ENCODE results near the gene MRPL17. TPM values are rescaled to one million over a fixed set of nuclear protein-coding genes. Genes with fewer than 3 reads are reported as not detected.
A peak's percentile ranks its signal among the peaks of the same experiment; 100 is the strongest.

MRPL17 gene
- total and polyA plus RNA-seq, 2 donors, result 42.2 to 43.8 TPM

GRCh38 chr11:6674219-6674597 is 8.9 kb downstream of the MRPL17 start:
- DNase-seq (ENCODE audit: low read depth in 6 of 9, low spot score in 9 of 9), result no peak
- Histone ChIP-seq H3K4me1 (ENCODE audit: control insufficient read depth in 2 of 2, insufficient read depth in 2 of 2, low read length in 2 of 2) (peaks cover 0 to 8% of the 10 kb centered on the region in 2 donors), H3K27me3 (ENCODE audit: control insufficient read depth in 2 of 2, insufficient read depth in 1 of 2, low read length in 1 of 2) (no peaks in the 10 kb centered on the region), H3K4me3 (ENCODE audit: low read length in 2 of 2) (no peak overlapping the region), H3K27ac (ENCODE audit: low read depth in 1 of 2, low read length in 1 of 2) (no peak overlapping the region), H3K36me3 (ENCODE audit: control insufficient read depth in 2 of 2, insufficient read depth in 2 of 2, low read length in 1 of 2) (no peaks in the 10 kb centered on the region), H3K9me3 (ENCODE audit: control insufficient read depth in 2 of 2, insufficient read depth in 1 of 2, low read length in 1 of 2) (no peaks in the 10 kb centered on the region)
- WGBS, result 97% methylated on average over 1 of the region's 1 CpG

- no peaks in the 10 kb centered on the region for H3K9me3 ChIP-seq (ENCODE audit: control insufficient read depth in 2 of 2, insufficient read depth in 1 of 2, low read length in 1 of 2)
- H3K4me1 ChIP-seq (ENCODE audit: control insufficient read depth in 2 of 2, insufficient read depth in 2 of 2, low read length in 2 of 2), result peaks cover 0 to 8% of the 10 kb centered on the region in 2 donors
- no peaks in the 10 kb centered on the region for H3K36me3 ChIP-seq (ENCODE audit: control insufficient read depth in 2 of 2, insufficient read depth in 2 of 2, low read length in 1 of 2)
- no peak overlapping the region for H3K27ac ChIP-seq (ENCODE audit: low read depth in 1 of 2, low read length in 1 of 2)
- no peaks in the 10 kb centered on the region for H3K27me3 ChIP-seq (ENCODE audit: control insufficient read depth in 2 of 2, insufficient read depth in 1 of 2, low read length in 1 of 2)
- no peak for DNase-seq (ENCODE audit: low read depth in 6 of 9, low spot score in 9 of 9)
- H3K4me3 ChIP-seq (ENCODE audit: low read length in 2 of 2), result no peak overlapping the region
Measured at GRCh38 chr11:6673523-6674218, 9.5 kb downstream of the MRPL17 start.

- WGBS, result 61% methylated on average over 2 of the region's 2 CpGs
Measured at GRCh38 chr11:6671991-6672390, 11.1 kb downstream of the MRPL17 start.

GRCh38 chr11:6670202-6670830 is 12.8 kb downstream of the MRPL17 start:
- Histone ChIP-seq H3K27ac (ENCODE audit: low read depth in 1 of 2, low read length in 1 of 2) (no peak overlapping the region), H3K4me1 (ENCODE audit: control insufficient read depth in 2 of 2, insufficient read depth in 2 of 2, low read length in 2 of 2) (peaks cover 3 to 8% of the 10 kb centered on the region in 2 donors), H3K36me3 (ENCODE audit: control insufficient read depth in 2 of 2, insufficient read depth in 2 of 2, low read length in 1 of 2) (no peaks in the 10 kb centered on the region), H3K9me3 (ENCODE audit: control insufficient read depth in 2 of 2, insufficient read depth in 1 of 2, low read length in 1 of 2) (no peaks in the 10 kb centered on the region), H3K27me3 (ENCODE audit: control insufficient read depth in 2 of 2, insufficient read depth in 1 of 2, low read length in 1 of 2) (no peaks in the 10 kb centered on the region), H3K4me3 (ENCODE audit: low read length in 2 of 2) (no peak overlapping the region)
- no peak for DNase-seq (ENCODE audit: low read depth in 6 of 9, low spot score in 9 of 9)
- 76% methylated on average over 6 of the region's 6 CpGs for WGBS

More at GRCh38 chr11:6671991-6672390, 11.1 kb downstream of the MRPL17 start:
- Histone ChIP-seq H3K4me1 (ENCODE audit: control insufficient read depth in 2 of 2, insufficient read depth in 2 of 2, low read length in 2 of 2) (peaks cover 3 to 8% of the 10 kb centered on the region in 2 donors), H3K9me3 (ENCODE audit: control insufficient read depth in 2 of 2, insufficient read depth in 1 of 2, low read length in 1 of 2) (no peaks in the 10 kb centered on the region), H3K4me3 (ENCODE audit: low read length in 2 of 2) (no peak overlapping the region), H3K27me3 (ENCODE audit: control insufficient read depth in 2 of 2, insufficient read depth in 1 of 2, low read length in 1 of 2) (no peaks in the 10 kb centered on the region), H3K36me3 (ENCODE audit: control insufficient read depth in 2 of 2, insufficient read depth in 2 of 2, low read length in 1 of 2) (no peaks in the 10 kb centered on the region), H3K27ac (ENCODE audit: low read depth in 1 of 2, low read length in 1 of 2) (no peak overlapping the region)
- DNase-seq (ENCODE audit: low read depth in 6 of 9, low spot score in 9 of 9), result no peak

- 63% methylated on average over 3 of the region's 3 CpGs for WGBS
- peaks cover 3 to 8% of the 10 kb centered on the region in 2 donors for H3K4me1 ChIP-seq (ENCODE audit: control insufficient read depth in 2 of 2, insufficient read depth in 2 of 2, low read length in 2 of 2)
- no peaks in the 10 kb centered on the region for H3K36me3 ChIP-seq (ENCODE audit: control insufficient read depth in 2 of 2, insufficient read depth in 2 of 2, low read length in 1 of 2)
- H3K9me3 ChIP-seq (ENCODE audit: control insufficient read depth in 2 of 2, insufficient read depth in 1 of 2, low read length in 1 of 2), result no peaks in the 10 kb centered on the region
- no peak overlapping the region for H3K4me3 ChIP-seq (ENCODE audit: low read length in 2 of 2)
- peak in 2 of 9 donors; percentile 37 to 58 for DNase-seq (ENCODE audit: low read depth in 6 of 9, low spot score in 9 of 9)
- H3K27ac ChIP-seq (ENCODE audit: low read depth in 1 of 2, low read length in 1 of 2), result no peak overlapping the region
- H3K27me3 ChIP-seq (ENCODE audit: control insufficient read depth in 2 of 2, insufficient read depth in 1 of 2, low read length in 1 of 2), result no peaks in the 10 kb centered on the region
Measured at GRCh38 chr11:6667733-6668374, 15.3 kb downstream of the MRPL17 start.

- 90% methylated on average over 4 of the region's 4 CpGs for WGBS
- H3K4me1 ChIP-seq (ENCODE audit: control insufficient read depth in 2 of 2, insufficient read depth in 2 of 2, low read length in 2 of 2), result peaks cover 3 to 8% of the 10 kb centered on the region in 2 donors
- H3K27ac ChIP-seq (ENCODE audit: low read depth in 1 of 2, low read length in 1 of 2), result no peak overlapping the region
- H3K4me3 ChIP-seq (ENCODE audit: low read length in 2 of 2), result no peak overlapping the region
- H3K36me3 ChIP-seq (ENCODE audit: control insufficient read depth in 2 of 2, insufficient read depth in 2 of 2, low read length in 1 of 2), result no peaks in the 10 kb centered on the region
- DNase-seq (ENCODE audit: low read depth in 6 of 9, low spot score in 9 of 9), result no peak
- no peaks in the 10 kb centered on the region for H3K9me3 ChIP-seq (ENCODE audit: control insufficient read depth in 2 of 2, insufficient read depth in 1 of 2, low read length in 1 of 2)
- no peaks in the 10 kb centered on the region for H3K27me3 ChIP-seq (ENCODE audit: control insufficient read depth in 2 of 2, insufficient read depth in 1 of 2, low read length in 1 of 2)
Measured at GRCh38 chr11:6666302-6667183, 16.6 kb downstream of the MRPL17 start.

GRCh38 chr11:6664551-6664950 is 18.6 kb downstream of the MRPL17 start:
- no peak for DNase-seq (ENCODE audit: low read depth in 6 of 9, low spot score in 9 of 9)
- 58% methylated on average over 1 of the region's 1 CpG for WGBS
- Histone ChIP-seq H3K9me3 (ENCODE audit: control insufficient read depth in 2 of 2, insufficient read depth in 1 of 2, low read length in 1 of 2) (no peaks in the 10 kb centered on the region), H3K27ac (ENCODE audit: low read depth in 1 of 2, low read length in 1 of 2) (no peak overlapping the region), H3K4me1 (ENCODE audit: control insufficient read depth in 2 of 2, insufficient read depth in 2 of 2, low read length in 2 of 2) (peaks cover 0 to 3% of the 10 kb centered on the region in 2 donors), H3K4me3 (ENCODE audit: low read length in 2 of 2) (no peak overlapping the region), H3K36me3 (ENCODE audit: control insufficient read depth in 2 of 2, insufficient read depth in 2 of 2, low read length in 1 of 2) (no peaks in the 10 kb centered on the region), H3K27me3 (ENCODE audit: control insufficient read depth in 2 of 2, insufficient read depth in 1 of 2, low read length in 1 of 2) (no peaks in the 10 kb centered on the region)

- DNase-seq (ENCODE audit: low read depth in 6 of 9, low spot score in 9 of 9), result no peak
- H3K27ac ChIP-seq (ENCODE audit: low read depth in 1 of 2, low read length in 1 of 2), result no peak overlapping the region
- WGBS, result 90% methylated on average over 3 of the region's 3 CpGs
- H3K27me3 ChIP-seq (ENCODE audit: control insufficient read depth in 2 of 2, insufficient read depth in 1 of 2, low read length in 1 of 2), result no peaks in the 10 kb centered on the region
- H3K36me3 ChIP-seq (ENCODE audit: control insufficient read depth in 2 of 2, insufficient read depth in 2 of 2, low read length in 1 of 2), result no peaks in the 10 kb centered on the region
- H3K9me3 ChIP-seq (ENCODE audit: control insufficient read depth in 2 of 2, insufficient read depth in 1 of 2, low read length in 1 of 2), result no peaks in the 10 kb centered on the region
- peaks cover 0 to 3% of the 10 kb centered on the region in 2 donors for H3K4me1 ChIP-seq (ENCODE audit: control insufficient read depth in 2 of 2, insufficient read depth in 2 of 2, low read length in 2 of 2)
- no peak overlapping the region for H3K4me3 ChIP-seq (ENCODE audit: low read length in 2 of 2)
Measured at GRCh38 chr11:6663794-6664469, 19.2 kb downstream of the MRPL17 start.

All from thymus (tissue), 11 donors.